CD14-positive monocyte (primary cell): ENCODE data around the gene ZSCAN5B. TPM values are rescaled to one million over a fixed set of nuclear protein-coding genes. Genes with fewer than 3 reads are reported as not detected.

Experiments
- DNase-seq, 3 donors: peaks; one replicate each; pipeline ENCODE4 v3.0.0-alpha.2; 2011 to 2022
- H2AFZ ChIP-seq: 2 replicates; pipeline ENCODE4 v1.6.0; 2012; ENCODE audit warnings: mild to moderate bottlenecking, low read depth, low read length, inconsistent platforms; ENCODE audit not compliant: insufficient read depth, poor library complexity, severe bottlenecking
- H3K27ac ChIP-seq, 2 donors: 1 replicate in 1 of 2; 2 replicates in 1 of 2; pipeline ENCODE4 v1.5.1; 2012 to 2013; ENCODE audit warnings: low read length in 2 of 2, control low read depth in 1 of 2, inconsistent platforms in 1 of 2, low read depth in 1 of 2, mild to moderate bottlenecking in 1 of 2
- H3K27me3 ChIP-seq, 2 donors: one replicate each; pipeline versions ENCODE4 v1.6.0 to v1.6.1; 2011 to 2013; ENCODE audit warnings: low read length in 2 of 2; ENCODE audit not compliant: control insufficient read depth in 2 of 2, insufficient read depth in 2 of 2
- H3K36me3 ChIP-seq, 2 donors: replicated peaks in 1 of 2; 1 replicate in 1 of 2; 2 replicates in 1 of 2; pipeline versions ENCODE4 v1.5.1 to v1.6.1; 2012 to 2013; ENCODE audit warnings: low read length in 2 of 2, control low read depth in 1 of 2, inconsistent platforms in 1 of 2, mild to moderate bottlenecking in 1 of 2; ENCODE audit not compliant: insufficient read depth in 2 of 2, control insufficient read depth in 1 of 2
- H3K4me1 ChIP-seq, 2 donors: 1 replicate in 1 of 2; 2 replicates in 1 of 2; pipeline versions ENCODE4 v1.5.1 to v1.6.1; 2012 to 2013; ENCODE audit warnings: low read length in 2 of 2, control low read depth in 1 of 2, inconsistent platforms in 1 of 2, mild to moderate bottlenecking in 1 of 2, moderate library complexity in 1 of 2; ENCODE audit not compliant: insufficient read depth in 2 of 2, control insufficient read depth in 1 of 2
- H3K4me2 ChIP-seq: replicated peaks from 2 replicates; pipeline ENCODE3; 2012; ENCODE audit warnings: low read length, moderate library complexity, mild to moderate bottlenecking; ENCODE audit not compliant: poor library complexity, severe bottlenecking; ENCODE audit errors: extremely low read depth
- H3K4me3 ChIP-seq, 3 experiments: fragments of 200-600 bp in 1 of 3; sonication (generic) in 1 of 3; replicated peaks in 1 of 3; 1 replicate in 2 of 3; 2 replicates in 1 of 3; pipeline ENCODE4 v1.5.1; 2011 to 2013; ENCODE audit warnings: low read length in 3 of 3, mild to moderate bottlenecking in 3 of 3, control low read depth in 2 of 3, low read depth in 2 of 3, inconsistent platforms in 1 of 3, moderate library complexity in 1 of 3
- H3K79me2 ChIP-seq: 2 replicates; pipeline ENCODE4 v1.6.0; 2012; ENCODE audit warnings: mild to moderate bottlenecking, control low read depth, inconsistent platforms, low read length, moderate library complexity; ENCODE audit not compliant: insufficient read depth
- H3K9ac ChIP-seq: 2 replicates; pipeline ENCODE4 v1.6.0; 2017; ENCODE audit warnings: low read length, mild to moderate bottlenecking; ENCODE audit not compliant: insufficient read depth, poor library complexity, severe bottlenecking
- H3K9me3 ChIP-seq, 2 donors: replicated peaks in 1 of 2; 1 replicate in 1 of 2; 2 replicates in 1 of 2; pipeline versions ENCODE4 v1.5.1 to v1.6.1; 2012 to 2013; ENCODE audit warnings: low read length in 2 of 2, control low read depth in 1 of 2; ENCODE audit not compliant: control insufficient read depth in 1 of 2, insufficient read depth in 1 of 2
- H4K20me1 ChIP-seq: 2 replicates; pipeline ENCODE4 v1.6.0; 2012; ENCODE audit warnings: mild to moderate bottlenecking, low read length, control low read depth, moderate library complexity; ENCODE audit not compliant: insufficient read depth
- H3K27ac Mint-ChIP-seq, 7 donors: one replicate each; pipeline ENCODE4 v1.8.0; 2020; ENCODE audit warnings: mild to moderate bottlenecking in 7 of 7, mixed read lengths in 7 of 7, moderate library complexity in 6 of 7, inconsistent platforms in 2 of 7
- H3K27me3 Mint-ChIP-seq, 3 donors: one replicate each; pipeline ENCODE4 v1.8.0; 2021 to 2022; ENCODE audit warnings: low read depth in 3 of 3, mild to moderate bottlenecking in 3 of 3, mixed read lengths in 3 of 3, moderate library complexity in 3 of 3, inconsistent platforms in 1 of 3
- H3K36me3 Mint-ChIP-seq, 2 donors: one replicate each; pipeline ENCODE4 v1.8.0; 2020; ENCODE audit warnings: mixed read lengths in 2 of 2, inconsistent platforms in 1 of 2, mild to moderate bottlenecking in 1 of 2
- H3K4me1 Mint-ChIP-seq: one replicate; pipeline ENCODE4 v1.8.0; 2020; ENCODE audit warnings: mild to moderate bottlenecking, mixed read lengths
- H3K4me3 Mint-ChIP-seq, 2 donors: one replicate each; pipeline ENCODE4 v1.8.0; 2020; ENCODE audit warnings: mild to moderate bottlenecking in 2 of 2, mixed read lengths in 2 of 2, moderate library complexity in 1 of 2
- H3K9me3 Mint-ChIP-seq, 7 donors: one replicate each; pipeline ENCODE4 v1.8.0; 2020 to 2022; ENCODE audit warnings: mixed read lengths in 7 of 7, mild to moderate bottlenecking in 6 of 7, moderate library complexity in 6 of 7, inconsistent platforms in 2 of 7
- CTCF ChIP-seq: fragments of 200-600 bp; IDR thresholded peaks from one replicate; pipeline ENCODE4 v1.8.0; 2022; ENCODE audit warnings: antibody characterized with exemption, mild to moderate bottlenecking
- WGBS: methylation state at CpG from one replicate; pipeline ENCODE4 v1.1.5; 2013; ENCODE audit warnings: missing lambda C conversion rate; ENCODE audit not compliant: insufficient coverage; 5-methylcytosine and 5-hydroxymethylcytosine counted together
- intact Hi-C, 2 donors: fragments of 100-400 bp; cut with micrococcal nuclease; formaldehyde crosslinking; loops; one replicate each; pipeline versions ENCODE4 v1.15.0 to v1.15.1; 2023
- polyA plus RNA-seq, 3 donors: library from polyadenylated mRNA; depleted of rRNA in 1 of 3; unstranded in 2 of 3; stranded (reverse) in 1 of 3; fragments of 300-500 nt in 2 of 3; fragments of >200 nt in 1 of 3; fragmentation: Illumina TruSeq in 2 of 3; gene quantifications; 1 replicate in 2 of 3; 2 replicates in 1 of 3; pipeline ENCODE4 v1.2.3, GENCODE V29; 2012 to 2021

ZSCAN5B gene
- polyA plus RNA-seq, 3 donors: not detected

- TF ChIP-seq CTCF: no peak
- Mint-ChIP-seq H3K9me3 (peaks cover 0 to 3% (median 2%) of the 10 kb centered on the region in 7 donors), H3K36me3 (peaks cover 11 to 29% of the 10 kb centered on the region in 2 donors), H3K4me3 (no peak overlapping the region), H3K27ac (peak overlapping the region in 1 of 7 donors; percentile 54), H3K27me3 (peaks cover 0 to 2% (median 0%) of the 10 kb centered on the region in 3 donors), H3K4me1 (peaks cover 24% of the 10 kb centered on the region)
- Histone ChIP-seq H2AFZ (no peak overlapping the region), H3K27ac (no peak overlapping the region), H3K9ac (no peak overlapping the region), H3K4me1 (peaks cover 12% of the 10 kb centered on the region in 2 donors), H3K4me2 (no peak overlapping the region), H4K20me1 (no peaks in the 10 kb centered on the region), H3K79me2 (peaks cover 6% of the 10 kb centered on the region), H3K36me3 (peaks cover 4 to 10% of the 10 kb centered on the region in 2 donors), H3K9me3 (no peaks in the 10 kb centered on the region), H3K27me3 (no peaks in the 10 kb centered on the region), H3K4me3 (no peak overlapping the region)
- WGBS: 85% methylated on average over 11 of the region's 12 CpGs
- DNase-seq: no peak
- intact Hi-C loops: no loop called here
These were observed 52.8 kb downstream of the ZSCAN5B start for GRCh38 chr19:56144831-56145230.

GRCh38 chr19:56144376-56144775 lies 53.2 kb downstream of the ZSCAN5B start:
- H3K79me2 ChIP-seq: peaks cover 6% of the 10 kb centered on the region
- TF ChIP-seq CTCF: no peak

More at GRCh38 chr19:56144376-56144775, 53.2 kb downstream of the ZSCAN5B start:
- Mint-ChIP-seq H3K4me3 (no peak overlapping the region), H3K27ac (peak overlapping the region in 1 of 7 donors; percentile 9), H3K27me3 (peaks cover 0 to 2% (median 0%) of the 10 kb centered on the region in 3 donors), H3K36me3 (peaks cover 8 to 25% of the 10 kb centered on the region in 2 donors), H3K9me3 (peaks cover 0 to 3% (median 0%) of the 10 kb centered on the region in 7 donors), H3K4me1 (peaks cover 29% of the 10 kb centered on the region)
- intact Hi-C loops: no loop called here
- no peaks in the 10 kb centered on the region for H3K27me3 ChIP-seq
- H4K20me1 ChIP-seq: no peaks in the 10 kb centered on the region
- peaks cover 16 to 17% of the 10 kb centered on the region in 2 donors for H3K4me1 ChIP-seq
- DNase-seq: no peak
- peaks cover 4 to 10% of the 10 kb centered on the region in 2 donors for H3K36me3 ChIP-seq
- H3K4me3 ChIP-seq: no peak overlapping the region
- H2AFZ ChIP-seq: no peak overlapping the region
- H3K27ac ChIP-seq: no peak overlapping the region
- H3K9me3 ChIP-seq: no peaks in the 10 kb centered on the region
- no peak overlapping the region for H3K4me2 ChIP-seq
- no peak overlapping the region for H3K9ac ChIP-seq
- WGBS: no CpG with 5 or more reads among the region's 6 CpGs
